Measurements from ENCODE around the gene CEP112. TPM values are rescaled to one million over a fixed set of nuclear protein-coding genes. Genes with fewer than 3 reads are reported as not detected.

CEP112 gene
- 10 to 100 TPM in 1 of 8 experiments, 1 to 10 TPM in 7; 4.1 to 15.7 (median 7.9) TPM for total RNA-seq

GRCh38 chr17:66191593-66192377 is at the start of gene CEP112:
CEP112 (minus strand) TSS chr17:66192133.
- H3K27ac ChIP-seq = peak within 1 kb of the TSS in 1 of 2 donors; percentile 68
- WGBS, 10 experiments = 0 to 20% (median 0%) methylated on average over 1 to 13 of the region's 83 CpGs; no CpG with 5 or more reads in 5 of the 10 experiments
- peak within 1 kb of the TSS; percentile 47 to 69 (median 59) for H3K4me3 ChIP-seq
- ATAC-seq (replicated peaks in 6 of 8) = peak; percentile 72 to 95 (median 92)
- H3K4me1 ChIP-seq (replicated peaks in 1 of 2) = peaks cover 12 to 16% of the 10 kb centered on the region in 2 donors
- in situ Hi-C loops (cut with MboI; ENCODE audit: low pct_unique_long_range_greater_than_20kb in 2 of 9, low sequenced_read_pairs in 9 of 9, unreplicated experiment in 9 of 9) = no loop called here

- no peak for ATAC-seq (replicated peaks in 6 of 8)
- Histone ChIP-seq H3K4me1 (replicated peaks in 1 of 2) (no peaks in the 10 kb centered on the region), H3K4me3 (no peak overlapping the region), H3K27ac (no peak overlapping the region)
- in situ Hi-C loops (cut with MboI; ENCODE audit: low pct_unique_long_range_greater_than_20kb in 2 of 9, low sequenced_read_pairs in 9 of 9, unreplicated experiment in 9 of 9) = no loop called here
- WGBS, 10 experiments = 37 to 100% (median 69%) methylated on average over 1 to 3 of the region's 3 CpGs
These were observed 48.7 kb upstream of the CEP112 start for GRCh38 chr17:66240630-66241029.

GRCh38 chr17:66240013-66240412 is 48.1 kb upstream of the CEP112 start:
- ATAC-seq (replicated peaks in 6 of 8) = no peak
- H3K4me3 ChIP-seq = no peak overlapping the region
- WGBS, 10 experiments = 9 to 100% (median 89%) methylated on average over 1 to 6 of the region's 6 CpGs; no CpG with 5 or more reads in 2 of the 10 experiments
- no peak overlapping the region for H3K27ac ChIP-seq
- H3K4me1 ChIP-seq (replicated peaks in 1 of 2) = no peaks in the 10 kb centered on the region
- in situ Hi-C loops (cut with MboI; ENCODE audit: low pct_unique_long_range_greater_than_20kb in 2 of 9, low sequenced_read_pairs in 9 of 9, unreplicated experiment in 9 of 9) = no loop called here

GRCh38 chr17:66235377-66235994 is 43.6 kb upstream of the CEP112 start:
- Histone ChIP-seq H3K27ac (no peak overlapping the region), H3K4me1 (replicated peaks in 1 of 2) (no peaks in the 10 kb centered on the region), H3K4me3 (no peak overlapping the region)
- 77 to 100% (median 83%) methylated on average over 1 to 3 of the region's 3 CpGs; no CpG with 5 or more reads in 1 of the 10 experiments for WGBS, 10 experiments
- ATAC-seq (replicated peaks in 6 of 8) = no peak
- in situ Hi-C loops (cut with MboI; ENCODE audit: low pct_unique_long_range_greater_than_20kb in 2 of 9, low sequenced_read_pairs in 9 of 9, unreplicated experiment in 9 of 9) = no loop called here

- no peak for ATAC-seq (replicated peaks in 6 of 8)
- Histone ChIP-seq H3K27ac (no peak overlapping the region), H3K4me1 (replicated peaks in 1 of 2) (no peaks in the 10 kb centered on the region), H3K4me3 (no peak overlapping the region)
- 60 to 100% (median 74%) methylated on average over 1 to 3 of the region's 3 CpGs; no CpG with 5 or more reads in 3 of the 10 experiments for WGBS, 10 experiments
- in situ Hi-C loops (cut with MboI; ENCODE audit: low pct_unique_long_range_greater_than_20kb in 2 of 9, low sequenced_read_pairs in 9 of 9, unreplicated experiment in 9 of 9) = no loop called here
These were observed 42.7 kb upstream of the CEP112 start for GRCh38 chr17:66234611-66235010.

GRCh38 chr17:66233023-66233753 is 41.3 kb upstream of the CEP112 start:
- no peak overlapping the region for H3K27ac ChIP-seq
- 44 to 98% (median 81%) methylated on average over 1 to 8 of the region's 8 CpGs for WGBS, 10 experiments
- ATAC-seq (replicated peaks in 6 of 8) = no peak
- H3K4me3 ChIP-seq = no peak overlapping the region
- H3K4me1 ChIP-seq (replicated peaks in 1 of 2) = no peaks in the 10 kb centered on the region
- in situ Hi-C loops (cut with MboI; ENCODE audit: low pct_unique_long_range_greater_than_20kb in 2 of 9, low sequenced_read_pairs in 9 of 9, unreplicated experiment in 9 of 9) = no loop called here

GRCh38 chr17:66230922-66231591 is 39.1 kb upstream of the CEP112 start:
- Histone ChIP-seq H3K4me1 (replicated peaks in 1 of 2) (no peaks in the 10 kb centered on the region), H3K4me3 (no peak overlapping the region), H3K27ac (no peak overlapping the region)
- WGBS, 10 experiments = 29 to 100% (median 75%) methylated on average over 1 to 4 of the region's 4 CpGs
- in situ Hi-C loops (cut with MboI; ENCODE audit: low pct_unique_long_range_greater_than_20kb in 2 of 9, low sequenced_read_pairs in 9 of 9, unreplicated experiment in 9 of 9) = no loop called here
- no peak for ATAC-seq (replicated peaks in 6 of 8)

- ATAC-seq (replicated peaks in 6 of 8) = no peak
- in situ Hi-C loops (cut with MboI; ENCODE audit: low pct_unique_long_range_greater_than_20kb in 2 of 9, low sequenced_read_pairs in 9 of 9, unreplicated experiment in 9 of 9) = no loop called here
- H3K4me1 ChIP-seq (replicated peaks in 1 of 2) = no peaks in the 10 kb centered on the region
- 20 to 100% (median 75%) methylated on average over 1 to 4 of the region's 4 CpGs; no CpG with 5 or more reads in 1 of the 10 experiments for WGBS, 10 experiments
- no peak overlapping the region for H3K27ac ChIP-seq
- H3K4me3 ChIP-seq = no peak overlapping the region
These were observed 38.0 kb upstream of the CEP112 start for GRCh38 chr17:66229783-66230538.

GRCh38 chr17:66228887-66229782 is 37.2 kb upstream of the CEP112 start, which contains the start of gene APOH:
APOH (minus strand) TSS chr17:66229415; CDS start chr17:66229379, 36 bp downstream.
- in situ Hi-C loops (cut with MboI; ENCODE audit: low pct_unique_long_range_greater_than_20kb in 2 of 9, low sequenced_read_pairs in 9 of 9, unreplicated experiment in 9 of 9) = no loop called here
- H3K27ac ChIP-seq = no peak within 1 kb of the TSS
- no peak for ATAC-seq (replicated peaks in 6 of 8)
- no peaks in the 10 kb centered on the region for H3K4me1 ChIP-seq (replicated peaks in 1 of 2)
- WGBS, 10 experiments = 45 to 100% (median 87%) methylated on average over 2 to 11 of the region's 20 CpGs
- no peak within 1 kb of the TSS for H3K4me3 ChIP-seq

GRCh38 chr17:66227212-66228045 is 35.5 kb upstream of the CEP112 start:
- no peaks in the 10 kb centered on the region for H3K4me1 ChIP-seq (replicated peaks in 1 of 2)
- no peak overlapping the region for H3K4me3 ChIP-seq
- in situ Hi-C loops (cut with MboI; ENCODE audit: low pct_unique_long_range_greater_than_20kb in 2 of 9, low sequenced_read_pairs in 9 of 9, unreplicated experiment in 9 of 9) = no loop called here
- no peak for ATAC-seq (replicated peaks in 6 of 8)
- 47 to 95% (median 87%) methylated on average over 1 to 4 of the region's 4 CpGs for WGBS, 10 experiments
- H3K27ac ChIP-seq = no peak overlapping the region

All from motor neuron (in vitro differentiated cells).